HEK293 (cell line): ENCODE results near the gene MKNK2.

Experiments
- CTCF ChIA-PET: fragments of 350-600 bp; formaldehyde crosslinking; extraction: SDS; loops from one replicate; lab custom pipeline; 2021; ENCODE audit warnings: antibody characterized with exemption; lab: Yijun Ruan, JAX
- POLR2A ChIA-PET: fragments of 300-600 bp; formaldehyde crosslinking; extraction: SDS; loops from one replicate; lab custom pipeline; 2020; ENCODE audit warnings: antibody characterized with exemption, inconsistent platforms; lab: Yijun Ruan, JAX
- H3K27ac ChIP-seq: fragments of 200-500 bp; sonication (Bioruptor generic); 2 replicates; pipeline ENCODE4 v1.5.1; 2014; ENCODE audit warnings: low read depth, low read length, control low read depth, inconsistent platforms; ENCODE audit errors: extremely low read depth
- H3K36me3 ChIP-seq, 2 experiments: fragments of 200-500 bp in 1 of 2; sonication (Bioruptor generic) in 1 of 2; 1 replicate in 1 of 2; 2 replicates in 1 of 2; pipeline ENCODE4 v1.5.1; 2014 to 2017; ENCODE audit warnings: inconsistent platforms in 2 of 2, low read length in 2 of 2; ENCODE audit not compliant: control insufficient read depth in 2 of 2, insufficient read depth in 1 of 2
- H3K4me1 ChIP-seq: fragments of 200-500 bp; sonication (Bioruptor generic); 2 replicates; pipeline ENCODE4 v1.5.1; 2014; ENCODE audit warnings: mild to moderate bottlenecking, low read length, inconsistent platforms; ENCODE audit not compliant: control insufficient read depth, insufficient read depth
- H3K4me3 ChIP-seq: 2 replicates; pipeline ENCODE4 v1.5.1; 2011; ENCODE audit warnings: low read depth, mild to moderate bottlenecking, control low read depth, low read length, moderate library complexity
- H3K9me3 ChIP-seq: fragments of 200-500 bp; sonication (Bioruptor generic); 2 replicates; pipeline ENCODE4 v1.5.1; 2014; ENCODE audit warnings: low read depth, low read length, inconsistent platforms; ENCODE audit not compliant: control insufficient read depth, insufficient read depth
- EGR2 ChIP-seq: fragments of 450-650 bp; formaldehyde crosslinking; IDR thresholded peaks from 2 replicates; pipeline ENCODE4 v1.5.1; 2016; ENCODE audit warnings: low read depth, missing biosample characterization, missing genetic modification characterization
- FEZF1 ChIP-seq: fragments of 450-650 bp; formaldehyde crosslinking; IDR thresholded peaks from 2 replicates; pipeline ENCODE4 v1.5.1; 2016; ENCODE audit warnings: missing biosample characterization, missing genetic modification characterization
- GLIS1 ChIP-seq: fragments of 450-650 bp; formaldehyde crosslinking; IDR thresholded peaks from 2 replicates; pipeline ENCODE4 v1.5.1; 2016; ENCODE audit warnings: missing biosample characterization, missing genetic modification characterization
- KLF1 ChIP-seq: fragments of 450-650 bp; formaldehyde crosslinking; IDR thresholded peaks from 2 replicates; pipeline ENCODE4 v1.5.1; 2016; ENCODE audit warnings: missing biosample characterization, missing genetic modification characterization
- YY2 ChIP-seq: fragments of 450-650 bp; formaldehyde crosslinking; IDR thresholded peaks from 2 replicates; pipeline ENCODE4 v1.5.1; 2016; ENCODE audit warnings: missing biosample characterization, missing genetic modification characterization
- ZBTB8A ChIP-seq: fragments of 450-650 bp; formaldehyde crosslinking; IDR thresholded peaks from 2 replicates; pipeline ENCODE4 v1.5.1; 2016; ENCODE audit warnings: missing biosample characterization, missing genetic modification characterization
- ZNF132 ChIP-seq: fragments of 450-650 bp; formaldehyde crosslinking; IDR thresholded peaks from 2 replicates; pipeline ENCODE4 v1.5.1; 2017; ENCODE audit warnings: missing biosample characterization, missing genetic modification characterization, borderline replicate concordance
- ZNF2 ChIP-seq: fragments of 450-650 bp; formaldehyde crosslinking; IDR thresholded peaks from 2 replicates; pipeline ENCODE4 v1.5.1; 2016; ENCODE audit warnings: missing biosample characterization, missing genetic modification characterization
- ZNF362 ChIP-seq: fragments of 450-650 bp; formaldehyde crosslinking; IDR thresholded peaks from 2 replicates; pipeline ENCODE4 v1.5.1; 2016; ENCODE audit warnings: missing biosample characterization, missing genetic modification characterization
- ZNF530 ChIP-seq: fragments of 450-650 bp; formaldehyde crosslinking; IDR thresholded peaks from 2 replicates; pipeline ENCODE4 v1.5.1; 2016; ENCODE audit warnings: low read depth, missing biosample characterization, missing genetic modification characterization
- ZNF548 ChIP-seq: fragments of 450-650 bp; formaldehyde crosslinking; IDR thresholded peaks from 2 replicates; pipeline ENCODE4 v1.5.1; 2016; ENCODE audit warnings: missing biosample characterization, missing genetic modification characterization
- ZNF571 ChIP-seq: fragments of 450-650 bp; formaldehyde crosslinking; IDR thresholded peaks from 2 replicates; pipeline ENCODE4 v1.5.0; 2017; ENCODE audit warnings: missing biosample characterization, missing genetic modification characterization
- ZNF626 ChIP-seq: fragments of 450-650 bp; sonication (Bioruptor Pico); formaldehyde crosslinking; IDR thresholded peaks from 2 replicates; pipeline ENCODE4 v1.5.1; 2018; ENCODE audit warnings: missing biosample characterization, missing genetic modification characterization, inconsistent platforms
- TF ChIP-seq, protein P1 (sequence below): fragments of 450-650 bp; formaldehyde crosslinking; IDR thresholded peaks from 2 replicates; pipeline ENCODE4 v1.5.1; 2016; ENCODE audit warnings: missing biosample characterization, missing genetic modification characterization, low read depth

MKNK2 gene

GRCh38 chr19:2059422-2060201 is 8.6 kb upstream of the MKNK2 start (continued):
- TF ChIP-seq, protein P1, sequence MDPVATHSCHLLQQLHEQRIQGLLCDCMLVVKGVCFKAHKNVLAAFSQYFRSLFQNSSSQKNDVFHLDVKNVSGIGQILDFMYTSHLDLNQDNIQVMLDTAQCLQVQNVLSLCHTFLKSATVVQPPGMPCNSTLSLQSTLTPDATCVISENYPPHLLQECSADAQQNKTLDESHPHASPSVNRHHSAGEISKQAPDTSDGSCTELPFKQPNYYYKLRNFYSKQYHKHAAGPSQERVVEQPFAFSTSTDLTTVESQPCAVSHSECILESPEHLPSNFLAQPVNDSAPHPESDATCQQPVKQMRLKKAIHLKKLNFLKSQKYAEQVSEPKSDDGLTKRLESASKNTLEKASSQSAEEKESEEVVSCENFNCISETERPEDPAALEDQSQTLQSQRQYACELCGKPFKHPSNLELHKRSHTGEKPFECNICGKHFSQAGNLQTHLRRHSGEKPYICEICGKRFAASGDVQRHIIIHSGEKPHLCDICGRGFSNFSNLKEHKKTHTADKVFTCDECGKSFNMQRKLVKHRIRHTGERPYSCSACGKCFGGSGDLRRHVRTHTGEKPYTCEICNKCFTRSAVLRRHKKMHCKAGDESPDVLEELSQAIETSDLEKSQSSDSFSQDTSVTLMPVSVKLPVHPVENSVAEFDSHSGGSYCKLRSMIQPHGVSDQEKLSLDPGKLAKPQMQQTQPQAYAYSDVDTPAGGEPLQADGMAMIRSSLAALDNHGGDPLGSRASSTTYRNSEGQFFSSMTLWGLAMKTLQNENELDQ (tag by site-specific recombination), result no peak
- 0 out of 2 replicates have a peak, but pooled peaks have one; percentile 17 for TF ChIP-seq YY2 (tag by site-specific recombination)
- no peak for TF ChIP-seq FEZF1
- no peak for TF ChIP-seq ZNF626 (tag by site-specific recombination)
- TF ChIP-seq EGR2 (tag by site-specific recombination), result peak; percentile 89
- TF ChIP-seq KLF1 (tag by site-specific recombination), result peak; percentile 52
- TF ChIP-seq ZNF2 (tag by site-specific recombination), result 0 out of 2 replicates have a peak, but pooled peaks have one; percentile 3

GRCh38 chr19:2058570-2059421 is 7.8 kb upstream of the MKNK2 start:
- CTCF ChIA-PET, result interaction anchor here (0.7 kb wide), 1 partner anchor 54 kb away, joined by 3 read pairs; no protein-coding TSS in a partner anchor
- POLR2A ChIA-PET, result interaction anchor here (1.0 to 2.0 kb wide), 2 partner anchors 7 to 10 kb away, joined by 6 to 11 read pairs; partner anchors contain the start of gene MKNK2
- Histone ChIP-seq H3K4me1 (peaks cover 16% of the 10 kb centered on the region), H3K36me3 (no peaks in the 10 kb centered on the region), H3K4me3 (no peak overlapping the region), H3K27ac (peak overlapping the region; percentile 92), H3K9me3 (no peaks in the 10 kb centered on the region)
- TF ChIP-seq ZBTB8A (tag by site-specific recombination), result 0 out of 2 replicates have a peak, but pooled peaks have one; percentile 48
- TF ChIP-seq ZNF132 (tag by site-specific recombination), result no peak

DNA sequence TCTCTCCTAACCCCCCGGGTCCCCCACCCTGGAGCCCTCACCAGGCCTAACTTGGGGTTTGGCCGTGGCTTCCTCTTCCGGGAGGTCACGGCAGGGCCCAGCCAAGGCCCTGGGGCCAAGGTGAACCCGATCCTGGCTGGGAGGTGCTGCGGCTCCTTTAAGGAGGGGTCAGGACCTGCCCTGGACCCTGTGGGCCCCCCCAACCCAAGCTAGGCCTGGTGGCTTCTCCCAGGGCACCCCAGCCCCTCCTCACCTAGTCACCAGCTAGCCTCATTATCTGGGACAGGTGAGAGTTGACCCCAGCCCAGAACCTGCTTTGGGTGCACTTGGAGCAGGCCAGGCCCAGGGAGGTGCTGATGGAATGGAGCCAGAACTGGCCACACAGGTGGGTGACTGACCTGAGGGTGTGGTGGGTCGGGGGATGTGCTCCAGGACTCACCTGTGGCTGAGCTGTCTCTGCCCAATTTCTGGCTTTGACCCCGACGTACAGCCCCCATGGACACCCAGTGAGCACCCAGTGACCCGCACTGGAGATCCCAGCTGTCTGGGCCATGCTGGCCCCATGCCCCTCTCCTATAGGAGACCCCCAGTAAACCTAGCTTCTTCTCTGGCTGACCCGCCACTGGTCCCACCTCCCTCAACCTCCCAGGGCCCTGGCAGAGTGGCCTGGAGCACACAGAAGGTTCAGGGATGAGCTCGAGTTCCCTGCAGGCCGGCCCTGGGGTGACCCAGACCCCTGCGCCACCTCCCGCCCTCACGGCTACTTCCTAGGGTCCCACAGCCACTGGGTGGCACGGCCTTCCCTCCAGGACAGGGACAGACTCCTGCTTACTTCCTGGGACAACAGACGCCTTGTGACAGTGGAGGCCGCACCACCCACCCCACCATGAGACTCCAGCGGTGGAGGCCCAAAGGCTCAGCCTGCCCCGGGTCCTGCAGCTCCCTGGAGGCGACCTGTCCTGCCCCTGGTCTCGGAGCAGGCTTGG is 6.7 kb upstream of the MKNK2 start:
- no peaks in the 10 kb centered on the region for H3K9me3 ChIP-seq
- ChIA-PET POLR2A (no interaction called here), CTCF (no interaction called here)
- H3K36me3 ChIP-seq, result no peaks in the 10 kb centered on the region
- H3K4me3 ChIP-seq, result no peak overlapping the region
- TF ChIP-seq ZNF362 (tag by site-specific recombination) (no peak), ZNF530 (tag by site-specific recombination) (no peak), ZNF571 (0 out of 2 replicates have a peak, but pooled peaks have one; percentile 44), ZNF548 (no peak), GLIS1 (tag by site-specific recombination) (peak; percentile 64; the same call in 1 of the 2 replicates)
- H3K4me1 ChIP-seq, result peaks cover 16% of the 10 kb centered on the region
- 0 out of 2 replicates have a peak overlapping the region, but pooled peaks have one; percentile 50 for H3K27ac ChIP-seq
